Renal cortical epithelial cell (primary cell): Measurements from ENCODE around the gene PLIN4. TPM values are rescaled to one million over a fixed set of nuclear protein-coding genes. Genes with fewer than 3 reads are reported as not detected.

Experiments
- DNase-seq: peaks from one replicate; pipeline ENCODE4 v3.0.0-alpha.2; 2011; ENCODE audit warnings: low read depth
- total RNA-seq: library from RNA; depleted of rRNA; stranded (reverse); fragments of >200 nt; gene quantifications from 2 replicates; pipeline ENCODE4 v1.2.3, GENCODE V29; 2014

Gene PLIN4
- total RNA-seq, 1 donor from 2014 or later, result 0.10 TPM

GRCh38 chr19:4455719-4456475 lies 62.4 kb downstream of the PLIN4 start:
- peak; percentile 84 for DNase-seq

GRCh38 chr19:4454747-4455718 lies 63.3 kb downstream of the PLIN4 start:
- DNase-seq, result peak; percentile 13

DNA sequence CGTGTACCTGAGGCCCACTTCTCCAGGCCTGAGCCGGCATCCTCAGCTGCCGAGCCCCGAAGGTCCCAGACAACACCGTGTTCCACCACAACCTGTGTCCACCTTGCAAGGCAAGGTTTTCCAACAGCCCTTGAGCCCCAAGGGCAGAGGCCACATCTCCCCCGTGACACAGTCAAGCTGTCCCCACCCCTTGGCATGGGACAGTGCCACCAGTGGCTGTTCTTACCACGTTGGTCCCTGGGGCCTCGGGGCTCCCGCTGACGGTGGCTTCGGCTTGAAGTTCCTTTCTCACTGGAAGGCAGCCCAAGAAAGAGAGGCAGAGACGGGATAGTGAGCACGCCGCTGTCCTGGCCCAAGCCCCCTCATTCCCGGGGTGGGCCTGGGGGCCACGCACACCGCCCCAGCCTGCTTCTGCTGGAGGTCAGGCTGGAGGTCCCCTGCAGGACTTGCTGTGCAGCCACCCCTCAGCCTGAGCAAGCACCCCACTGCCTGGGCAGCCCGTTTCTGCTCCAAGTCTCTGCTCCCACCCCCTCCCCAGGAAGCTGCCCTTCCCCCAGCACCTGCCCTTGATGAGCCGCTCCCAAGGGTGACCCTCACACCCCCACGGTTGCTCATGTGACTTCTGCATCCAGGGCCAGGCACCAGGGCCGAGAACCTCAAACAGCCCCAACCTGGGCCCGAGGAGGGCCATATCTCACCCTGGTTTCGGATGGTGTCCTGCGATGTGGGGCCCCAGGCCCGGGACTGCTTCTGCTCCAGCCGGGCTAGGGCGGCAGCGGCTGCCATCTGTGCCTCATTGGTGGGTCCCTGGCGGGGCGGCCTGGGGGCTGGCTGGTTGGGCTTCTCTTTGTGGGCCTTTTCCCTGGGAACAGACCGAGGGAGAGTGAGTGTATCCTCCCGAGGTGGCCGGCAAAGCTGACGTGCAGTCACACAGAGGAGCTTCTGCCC lies 64.8 kb downstream of the PLIN4 start:
- no peak for DNase-seq

DNA sequence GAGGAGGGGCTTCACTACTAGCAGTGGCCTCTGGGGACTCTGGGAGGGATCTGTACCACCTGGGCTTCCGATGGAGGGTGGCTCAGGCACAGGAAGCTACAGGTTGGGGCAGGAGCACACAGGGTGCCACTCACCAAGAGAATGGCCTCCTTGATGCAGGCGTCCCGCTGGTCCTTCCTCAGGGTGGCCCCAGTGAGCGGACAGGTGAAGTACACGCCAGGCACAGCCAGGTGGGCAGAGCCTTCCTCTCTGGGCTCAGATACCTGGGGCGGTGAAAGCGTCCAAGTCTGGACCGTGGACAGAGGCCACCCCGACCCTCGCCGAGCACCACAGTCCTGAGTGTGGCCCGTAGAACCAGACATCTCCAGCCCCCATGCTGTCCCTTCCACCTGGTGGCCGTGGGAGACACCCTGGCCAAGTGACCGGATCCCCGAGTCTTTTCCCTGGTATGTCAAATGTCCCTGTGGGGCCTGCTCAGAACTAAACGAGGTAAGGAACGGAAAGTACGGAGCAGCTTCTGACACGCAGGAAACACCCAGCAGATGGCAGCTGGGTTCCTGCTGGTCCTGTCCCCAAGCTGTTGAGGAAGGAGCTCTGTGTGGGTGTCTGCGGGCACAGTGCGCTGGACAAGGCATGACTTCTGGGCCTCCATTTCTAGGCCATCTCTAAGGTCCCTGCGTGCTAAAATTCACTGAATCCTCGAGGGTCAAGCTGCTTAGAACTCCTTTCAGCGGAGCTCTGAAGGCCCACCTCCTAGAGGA lies 65.9 kb downstream of the PLIN4 start:
- DNase-seq, result no peak

Other genes starting within 250 kb of the PLIN4 start
- not detected in 2 replicates for gene SHD, start 239.2 kb downstream of the PLIN4 start, total RNA-seq
- gene TMIGD2, start 216.1 kb downstream of the PLIN4 start, total RNA-seq, result not detected in 2 replicates
- 1.0 and 5.6 TPM in 2 replicates for gene FSD1, start 213.9 kb downstream of the PLIN4 start, total RNA-seq
- gene STAP2, start 179.7 kb downstream of the PLIN4 start, total RNA-seq, result 26.6 and 89.1 TPM in 2 replicates
- 6.9 and 7.2 TPM in 2 replicates for gene MPND, start 174.9 kb downstream of the PLIN4 start, total RNA-seq
- 30.6 and 51.2 TPM in 2 replicates for gene SH3GL1, start 117.9 kb downstream of the PLIN4 start, total RNA-seq
- 5.6 and 10.9 TPM in 2 replicates for gene CHAF1A, start 115.8 kb downstream of the PLIN4 start, total RNA-seq
- 101 and 105 TPM in 2 replicates for gene UBXN6, start 60.7 kb downstream of the PLIN4 start, total RNA-seq
- gene HDGFL2, start 46.2 kb downstream of the PLIN4 start, total RNA-seq, result 47.2 and 59.5 TPM in 2 replicates
- gene PLIN5, start 16.7 kb upstream of the PLIN4 start, total RNA-seq, result 0.17 and 0.40 TPM in 2 replicates
- gene LRG1, start 21.6 kb upstream of the PLIN4 start, total RNA-seq, result 0.17 and 2.9 TPM in 2 replicates
- gene SEMA6B, start 41.2 kb upstream of the PLIN4 start, total RNA-seq, result 0.17 and 0.89 TPM in 2 replicates
- gene TNFAIP8L1, start 121.0 kb upstream of the PLIN4 start, total RNA-seq, result 3.0 and 5.4 TPM in 2 replicates
- gene MYDGF, start 151.9 kb upstream of the PLIN4 start, total RNA-seq, result 52.1 and 140 TPM in 2 replicates
- gene DPP9, start 205.4 kb upstream of the PLIN4 start, total RNA-seq, result 21.5 and 37.4 TPM in 2 replicates